Thoracic aorta (tissue), 2 donors: ENCODE measurements around the gene FILIP1. TPM values are rescaled to one million over a fixed set of nuclear protein-coding genes. Genes with fewer than 3 reads are reported as not detected.
A peak's percentile ranks its signal among the peaks of the same experiment; 100 is the strongest.

ENCODE experiments used
- ATAC-seq: fragments of 150-250 bp; one replicate; pipeline ENCODE4 v1.8.0; 2017; ENCODE audit warnings: low read depth; ENCODE audit not compliant: insufficient number of reproducible peaks, low FRiP score
- DNase-seq: peaks from one replicate; pipeline ENCODE4 v3.0.0-alpha.2; 2020; ENCODE audit warnings: low spot score
- H3K27ac ChIP-seq, 2 donors: fragments of 200-600 bp; sonication (generic); 1 replicate in 1 of 2; 2 replicates in 1 of 2; pipeline ENCODE4 v1.5.1; 2016; ENCODE audit warnings: mild to moderate bottlenecking in 2 of 2, moderate library complexity in 2 of 2
- H3K27me3 ChIP-seq: fragments of 200-600 bp; sonication (generic); replicated peaks from 2 replicates; pipeline ENCODE4 v1.6.0; 2016; ENCODE audit warnings: mild to moderate bottlenecking; ENCODE audit not compliant: insufficient read depth
- H3K36me3 ChIP-seq: fragments of 200-600 bp; sonication (generic); one replicate; pipeline ENCODE4 v1.5.1; 2016
- H3K4me1 ChIP-seq, 2 donors: fragments of 200-600 bp; sonication (generic); 1 replicate in 1 of 2; 2 replicates in 1 of 2; pipeline versions ENCODE4 v1.5.1 to v1.6.0; 2016; ENCODE audit warnings: low read depth in 2 of 2, mild to moderate bottlenecking in 1 of 2; ENCODE audit not compliant: control insufficient read depth in 1 of 2
- H3K4me3 ChIP-seq: fragments of 200-600 bp; sonication (generic); 2 replicates; pipeline ENCODE4 v1.5.1; 2016; ENCODE audit warnings: mild to moderate bottlenecking
- H3K9me3 ChIP-seq: fragments of 200-600 bp; sonication (generic); 2 replicates; pipeline ENCODE4 v1.5.1; 2016
- CTCF ChIP-seq: fragments of 200-600 bp; sonication (generic); IDR thresholded peaks from one replicate; pipeline ENCODE4 v1.5.1; 2019; ENCODE audit warnings: antibody characterized with exemption
- total RNA-seq, 2 donors: library from RNA; depleted of rRNA; stranded (reverse); fragments of >200 nt; gene quantifications; one replicate each; pipeline versions ENCODE4 v1.1.0 to v1.2.3, GENCODE V29; 2016

FILIP1 gene
- total RNA-seq, result 10 to 100 TPM; 23.4 to 43.8 TPM

GRCh38 chr6:75493400-75494064 is at the start of gene FILIP1:
Gene FILIP1, minus strand, starts transcription at chr6:75493800. Its CDS starts 78,828 bp downstream, at chr6:75414972.
- peak within 1 kb of the TSS; percentile 78 for H3K4me3 ChIP-seq
- H3K27ac ChIP-seq, result peak within 1 kb of the TSS; percentile 74 to 91
- no peaks in the 10 kb centered on the region for H3K9me3 ChIP-seq
- TF ChIP-seq CTCF, result no peak
- no peaks in the 10 kb centered on the region for H3K36me3 ChIP-seq
- H3K4me1 ChIP-seq, result peaks cover 23 to 35% of the 10 kb centered on the region in 2 donors
- peak; percentile 36 for DNase-seq
- no peaks in the 10 kb centered on the region for H3K27me3 ChIP-seq
- peak; percentile 82 for ATAC-seq

GRCh38 chr6:75543311-75543710 is 49.7 kb upstream of the FILIP1 start:
- Histone ChIP-seq H3K27ac (no peak overlapping the region), H3K27me3 (no peaks in the 10 kb centered on the region), H3K9me3 (no peaks in the 10 kb centered on the region), H3K4me3 (no peak overlapping the region), H3K36me3 (no peaks in the 10 kb centered on the region), H3K4me1 (no peaks in the 10 kb centered on the region)
- no peak for ATAC-seq
- TF ChIP-seq CTCF, result no peak
- DNase-seq, result no peak

- Histone ChIP-seq H3K27me3 (no peaks in the 10 kb centered on the region), H3K4me1 (no peaks in the 10 kb centered on the region), H3K27ac (no peak overlapping the region), H3K4me3 (no peak overlapping the region), H3K36me3 (no peaks in the 10 kb centered on the region), H3K9me3 (no peaks in the 10 kb centered on the region)
- TF ChIP-seq CTCF, result no peak
- ATAC-seq (no peak), DNase-seq (no peak)
Measured at GRCh38 chr6:75539136-75539535, 45.5 kb upstream of the FILIP1 start.

- H3K27ac ChIP-seq, result no peak overlapping the region
- H3K4me1 ChIP-seq, result no peaks in the 10 kb centered on the region
- no peak for DNase-seq
- no peak overlapping the region for H3K4me3 ChIP-seq
- H3K27me3 ChIP-seq, result no peaks in the 10 kb centered on the region
- no peaks in the 10 kb centered on the region for H3K9me3 ChIP-seq
- no peaks in the 10 kb centered on the region for H3K36me3 ChIP-seq
- ATAC-seq, result no peak
- TF ChIP-seq CTCF, result no peak
Measured at GRCh38 chr6:75532521-75532920, 38.9 kb upstream of the FILIP1 start.

- TF ChIP-seq CTCF, result no peak
- no peak for DNase-seq
- Histone ChIP-seq H3K4me1 (no peaks in the 10 kb centered on the region), H3K9me3 (no peaks in the 10 kb centered on the region), H3K27ac (no peak overlapping the region), H3K36me3 (no peaks in the 10 kb centered on the region), H3K27me3 (no peaks in the 10 kb centered on the region), H3K4me3 (no peak overlapping the region)
- ATAC-seq, result no peak
Measured at GRCh38 chr6:75531174-75531573, 37.6 kb upstream of the FILIP1 start.
